ENCODE results near the gene ZKSCAN3. TPM values are rescaled to one million over a fixed set of nuclear protein-coding genes. Genes with fewer than 3 reads are reported as not detected.

ZKSCAN3 gene
- total RNA-seq, 1 experiment from 2014 or later: 11.2 TPM

- TF ChIP-seq ZBTB33 (IDR thresholded peaks at IDR 0.05; ENCODE audit: extremely low read depth, insufficient replicate concordance, low read length) (no peak), SP1 (IDR thresholded peaks at IDR 0.05; ENCODE audit: low read depth) (no peak), YY1 (IDR thresholded peaks at IDR 0.05; ENCODE audit: extremely low read depth, insufficient replicate concordance, low read depth, low read length) (no peak), ATF3 (IDR thresholded peaks at IDR 0.05) (no peak), FOSL1 (IDR thresholded peaks at IDR 0.05; ENCODE audit: low read depth) (no peak), POLR2A (IDR thresholded peaks at IDR 0.05; ENCODE audit: borderline replicate concordance, extremely low read depth, insufficient read depth, insufficient read length) (no peak), CEBPB (IDR thresholded peaks at IDR 0.05; ENCODE audit: low read depth) (no peak), REST (IDR thresholded peaks at IDR 0.05; ENCODE audit: low read depth) (no peak), EZH2phosphoT487 (IDR thresholded peaks at IDR 0.05; ENCODE audit: borderline replicate concordance) (no peak), SIN3A (IDR thresholded peaks at IDR 0.05; ENCODE audit: low read depth) (no peak), CBX3 (IDR thresholded peaks at IDR 0.05; ENCODE audit: low read depth) (no peak)
- no peaks in the 10 kb centered on the region for H3K36me3 ChIP-seq (ENCODE audit: control insufficient read depth in 1 of 2, insufficient read depth in 2 of 2, low read length in 2 of 2)
- H3K9me2 ChIP-seq (ENCODE audit: insufficient read depth): no peaks in the 10 kb centered on the region
- ChIA-PET RAD21 (ENCODE audit: low non-redundant PET in 1 of 2, low total read pairs in 2 of 2, uncharacterized antibody in 2 of 2, unreplicated experiment in 2 of 2) (no interaction called here), CTCF (no interaction called here), POLR2A (no interaction called here)
- no peak within 1 kb of the TSS for H2AFZ ChIP-seq (ENCODE audit: low read depth, low read length, poor library complexity, severe bottlenecking)
- intact Hi-C loops (cut with micrococcal nuclease): no loop called here
- no peak within 1 kb of the TSS for H3K9ac ChIP-seq (ENCODE audit: low read length)
- no peak for ATAC-seq
- BruUV-seq (replicated peaks): no TSS peak
- no peaks in the 10 kb centered on the region for H3K79me2 ChIP-seq (ENCODE audit: insufficient read depth, low read length)
- H3K4me3 ChIP-seq (replicated peaks in 1 of 2; ENCODE audit: low read depth in 1 of 2, low read length in 2 of 2): no peak within 1 kb of the TSS
- no peaks in the 10 kb centered on the region for H3K27me3 ChIP-seq (ENCODE audit: insufficient read depth, low read length)
- H3K9me3 ChIP-seq (ENCODE audit: control insufficient read depth in 1 of 2, insufficient read depth in 1 of 2, low read depth in 1 of 2, low read length in 2 of 2): no peaks in the 10 kb centered on the region
- no peak for DNase-seq (ENCODE audit: low read depth, low spot score)
- H3K4me2 ChIP-seq (ENCODE audit: low read length): no peak within 1 kb of the TSS
- H4K20me1 ChIP-seq (ENCODE audit: insufficient read depth): no peaks in the 10 kb centered on the region
- H3K4me1 ChIP-seq (ENCODE audit: control insufficient read depth in 1 of 2, insufficient read depth in 2 of 2, low read length in 2 of 2): peaks cover 0 to 14% of the 10 kb centered on the region in 2 experiments; a peak in 2 of 4 replicates
- H3K27ac ChIP-seq (ENCODE audit: low read depth, low read length): no peak within 1 kb of the TSS
Observed at GRCh38 chr6:28399350-28400121, 49.8 kb downstream of the ZKSCAN3 start, which contains the start of gene ZSCAN12. Gene ZSCAN12 (minus strand): TSS chr6:28399747. CDS start chr6:28398405, 1,342 bp downstream.

Data from HCT116 (cell line).